GM12878 (cell line): ENCODE data around the gene DDX54. TPM values are rescaled to one million over a fixed set of nuclear protein-coding genes. Genes with fewer than 3 reads are reported as not detected.

Experiments
- ATAC-seq: fragments of 200-7000 bp; cut with Tn5 transposase; 3 replicates; pipeline ENCODE4 v1.9.1; 2020; ENCODE audit warnings: mild to moderate bottlenecking, moderate library complexity
- BruUV-seq: library from RNA; stranded (reverse); fragments of 400-500 nt; replicated peaks from 2 replicates; lab custom pipeline; 2021; lab: Mats Ljungman, UMichigan
- CTCF ChIA-PET: fragments of 300-600 bp; sonication (Branson Sonifier 250); formaldehyde crosslinking; extraction: SDS; loops from one replicate; lab custom pipeline; 2021; ENCODE audit warnings: inconsistent platforms; lab: Yijun Ruan, JAX
- POLR2A ChIA-PET: fragments of 350-600 bp; formaldehyde crosslinking; extraction: SDS; loops from one replicate; lab custom pipeline; 2021; ENCODE audit warnings: inconsistent platforms; lab: Charles Lee
- RAD21 ChIA-PET: fragments of 300-600 bp; sonication (Branson Sonifier 250); formaldehyde crosslinking; loops from one replicate; lab custom pipeline; 2023; ENCODE audit warnings: antibody characterized with exemption; ENCODE audit not compliant: unreplicated experiment; lab: Charles Lee
- SMC1A ChIA-PET: fragments of 300-600 bp; sonication (Branson Sonifier 250); formaldehyde crosslinking; loops from one replicate; lab custom pipeline; 2023; ENCODE audit not compliant: unreplicated experiment, uncharacterized antibody; lab: Charles Lee
- DNase-seq: peaks from one replicate; pipeline ENCODE4 v3.0.0-alpha.2; 2011; ENCODE audit warnings: low read depth, low spot score
- FAIRE-seq: peaks from 3 replicates; lab custom pipeline; 2011; peaks lifted over from hg19 to GRCh38; lab: Jason Lieb, UNC
- H2AFZ ChIP-seq: 2 replicates; pipeline ENCODE4 v1.6.0; 2011; ENCODE audit warnings: low read depth, low read length, control low read depth; ENCODE audit not compliant: control insufficient read depth
- H3K27ac ChIP-seq: 2 replicates; pipeline ENCODE4 v1.5.1; 2011; ENCODE audit warnings: control low read depth; ENCODE audit not compliant: control insufficient read depth, insufficient read depth
- H3K27me3 ChIP-seq, 2 experiments: replicated peaks in 1 of 2; 2 replicates each; pipeline versions ENCODE4 v1.6.0 to v1.6.1; 2011; ENCODE audit warnings: low read length in 1 of 2; ENCODE audit not compliant: control insufficient read depth in 2 of 2, insufficient read depth in 2 of 2
- H3K36me3 ChIP-seq, 2 experiments: 2 replicates each; pipeline ENCODE4 v1.5.1; 2011; ENCODE audit warnings: low read length in 1 of 2; ENCODE audit not compliant: control insufficient read depth in 2 of 2, insufficient read depth in 2 of 2
- H3K4me1 ChIP-seq: 2 replicates; pipeline ENCODE4 v1.6.1; 2011; ENCODE audit warnings: mild to moderate bottlenecking, low read length, moderate library complexity, mixed read lengths; ENCODE audit not compliant: control insufficient read depth, insufficient read depth
- H3K4me2 ChIP-seq: 2 replicates; pipeline ENCODE4 v1.6.0; 2011; ENCODE audit warnings: control low read depth; ENCODE audit not compliant: control insufficient read depth, insufficient read depth
- H3K4me3 ChIP-seq: fragments of 200-600 bp; sonication (generic); 2 replicates; pipeline ENCODE4 v1.5.1; 2016
- H3K79me2 ChIP-seq: 2 replicates; pipeline ENCODE4 v1.6.0; 2011; ENCODE audit warnings: low read length; ENCODE audit not compliant: control insufficient read depth, insufficient read depth
- H3K9ac ChIP-seq: 2 replicates; pipeline ENCODE4 v1.8.0; 2011; ENCODE audit warnings: low read length, control low read depth, mixed read lengths; ENCODE audit not compliant: control insufficient read depth, insufficient read depth
- H3K9me3 ChIP-seq: replicated peaks from 3 replicates; pipeline ENCODE4 v1.5.1; 2011; ENCODE audit warnings: mild to moderate bottlenecking, low read length; ENCODE audit not compliant: control insufficient read depth, insufficient read depth
- H4K20me1 ChIP-seq: 2 replicates; pipeline ENCODE4 v1.6.0; 2011; ENCODE audit not compliant: control insufficient read depth, insufficient read depth
- EED ChIP-seq: sonication (generic); IDR thresholded peaks from 2 replicates; pipeline ENCODE4 v1.6.1; 2016; ENCODE audit warnings: antibody characterized with exemption, low read depth
- NR2C1 ChIP-seq: fragments of 450-650 bp; IDR thresholded peaks from 2 replicates; pipeline ENCODE4 v1.6.1; 2017; ENCODE audit warnings: antibody characterized with exemption, mild to moderate bottlenecking, moderate library complexity
- RUNX3 ChIP-seq: IDR thresholded peaks from 2 replicates; pipeline ENCODE4 v1.6.1; 2012; ENCODE audit warnings: low read length, inconsistent platforms
- SRF ChIP-seq, 2 experiments: IDR thresholded peaks; 2 replicates each; pipeline ENCODE4 v1.6.1; 2011; ENCODE audit warnings: low read depth in 2 of 2, low read length in 2 of 2, mild to moderate bottlenecking in 1 of 2, moderate library complexity in 1 of 2
- WGBS: methylation state at CpG from one replicate; pipeline ENCODE4 v1.1.6; 2016; ENCODE audit warnings: low lambda C conversion rate; ENCODE audit not compliant: insufficient replicate concordance, insufficient coverage; ENCODE audit errors: missing lambda C conversion rate; 5-methylcytosine and 5-hydroxymethylcytosine counted together
- in situ Hi-C: fragments of 300-500 bp; cut with MboI; formaldehyde crosslinking; loops from 9 replicates; pipeline ENCODE4 v1.14.3; 2018; ENCODE audit warnings: mixed read lengths
- intact Hi-C: fragments of 100-400 bp; cut with micrococcal nuclease; formaldehyde crosslinking; loops from one replicate; pipeline ENCODE4 v1.14.2; 2022; ENCODE audit not compliant: unreplicated experiment
- polyA plus RNA-seq, 11 experiments: library from polyadenylated mRNA; depleted of rRNA in 4 of 11; unstranded in 6 of 11; stranded (reverse) in 5 of 11; fragments of >200 nt; fragmentation: Nextera tagmentation in 4 of 11; fragmentation: Illumina TruSeq in 1 of 11; extraction: Ambion mirVana in 4 of 11; extraction: Trizol in 1 of 11; gene quantifications; 1 replicate in 1 of 11; 2 replicates in 10 of 11; pipeline versions ENCODE4 v1.2.1 to v1.2.3, GENCODE V29; 2011 to 2016; ENCODE audit warnings: inconsistent platforms in 2 of 11, missing spikeins in 2 of 11, low read depth in 1 of 11
- total RNA-seq, 4 experiments: library from RNA; depleted of rRNA in 3 of 4; stranded (reverse); fragments of >200 nt in 3 of 4; fragmentation: Illumina TruSeq in 1 of 4; extraction: Trizol in 1 of 4; gene quantifications; 2 replicates each; pipeline versions ENCODE4 v1.2.1 to v1.2.3, GENCODE V29; 2013 to 2021
- TF ChIP-seq, protein P1 (sequence below): fragments of 450-650 bp; IDR thresholded peaks from 2 replicates; pipeline ENCODE4 v1.6.1; 2016; ENCODE audit warnings: mild to moderate bottlenecking
- TF ChIP-seq, protein P2 (sequence below): fragments of 450-650 bp; IDR thresholded peaks from 2 replicates; pipeline ENCODE4 v1.6.1; 2016; ENCODE audit warnings: mild to moderate bottlenecking, moderate library complexity, borderline replicate concordance

The DDX54 gene
- total and polyA plus RNA-seq, 10 of the 15 experiments (the other 5 are each of a cell fraction or from before 2014, with no cell fraction given): 1.9 to 115 (median 56.3) TPM

DNA sequence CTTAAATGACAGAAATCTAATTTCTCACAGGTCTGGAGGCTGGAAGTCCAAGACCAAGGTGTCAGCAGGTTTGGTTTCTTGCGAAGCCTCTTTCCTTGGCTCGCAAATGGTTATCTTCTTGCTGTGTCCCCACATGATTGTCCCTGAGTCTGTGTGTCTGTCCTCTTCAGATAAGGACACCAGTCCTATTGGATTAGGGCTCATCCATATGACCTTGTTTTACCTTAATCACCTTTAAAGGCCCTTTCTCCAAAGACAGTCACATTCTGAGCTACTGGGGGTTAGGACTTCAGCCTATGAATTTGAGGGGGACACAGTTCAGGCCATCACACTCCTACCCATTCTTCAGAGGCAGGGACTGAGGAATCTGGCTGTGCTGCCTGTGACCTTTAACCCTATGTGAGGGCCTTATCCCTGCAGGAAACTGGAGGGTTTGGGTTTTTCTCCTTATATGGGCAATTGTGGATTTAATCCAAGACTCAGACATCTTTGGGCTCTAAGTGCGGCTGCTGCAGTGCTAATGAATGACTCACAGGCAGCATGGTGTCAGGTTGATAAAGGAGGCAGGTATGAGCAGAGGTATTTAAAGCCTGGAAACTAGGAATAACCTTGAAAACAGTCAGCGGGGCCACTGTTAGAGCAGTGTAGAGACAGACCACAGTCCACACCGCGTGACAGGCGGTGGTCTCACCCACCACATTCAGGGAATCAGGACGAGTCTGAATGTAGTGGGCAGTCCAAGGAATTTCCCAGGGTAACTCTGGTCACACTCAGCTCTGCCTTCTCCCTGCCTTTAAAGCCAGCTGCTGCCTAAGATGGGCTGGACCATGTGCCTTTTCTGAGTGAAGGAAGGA is 46.2 kb upstream of the DDX54 start:
- H3K4me1 ChIP-seq: peaks cover 66% of the 10 kb centered on the region
- ATAC-seq: no peak

More for the DNA sequence above, 46.2 kb upstream of the DDX54 start:
- WGBS: 77% methylated on average over 8 of the region's 8 CpGs
- no peaks in the 10 kb centered on the region for H4K20me1 ChIP-seq
- intact Hi-C loops: loop anchor here (2.0 kb wide), 1 partner anchor 35 kb away; no protein-coding TSS in a partner anchor
- no peaks in the 10 kb centered on the region for H3K9me3 ChIP-seq
- FAIRE-seq (no peak), DNase-seq (no peak)
- POLR2A ChIA-PET: interaction anchor here (1.0 to 7.6 kb wide), 6 partner anchors 9 to 45 kb away, joined by 3 to 74 read pairs (median 8); partner anchors contain the start of genes DDX54, RITA1 and TPCN1
- no peak overlapping the region for H3K4me3 ChIP-seq
- in situ Hi-C loops: no loop called here
- peaks cover 8% of the 10 kb centered on the region for H3K79me2 ChIP-seq
- no TSS peak for BruUV-seq
- SMC1A ChIA-PET: interaction anchor here (1.6 to 15.7 kb wide), 8 partner anchors 8 to 45 kb away, joined by 4 to 237 read pairs (median 21); partner anchors contain the start of genes DDX54, RITA1 and TPCN1
- peaks cover 9 to 37% of the 10 kb centered on the region in 2 experiments for H3K36me3 ChIP-seq
- H2AFZ ChIP-seq: no peak overlapping the region
- peak overlapping the region; percentile 7; the same call in 1 of the 2 replicates for H3K9ac ChIP-seq
- no peaks in the 10 kb centered on the region for H3K27me3 ChIP-seq
- CTCF ChIA-PET: interaction anchor here (0.8 to 3.1 kb wide), 4 partner anchors 27 to 194 kb away, joined by 3 to 10 read pairs (median 6); no protein-coding TSS in a partner anchor
- TF ChIP-seq, protein P1, sequence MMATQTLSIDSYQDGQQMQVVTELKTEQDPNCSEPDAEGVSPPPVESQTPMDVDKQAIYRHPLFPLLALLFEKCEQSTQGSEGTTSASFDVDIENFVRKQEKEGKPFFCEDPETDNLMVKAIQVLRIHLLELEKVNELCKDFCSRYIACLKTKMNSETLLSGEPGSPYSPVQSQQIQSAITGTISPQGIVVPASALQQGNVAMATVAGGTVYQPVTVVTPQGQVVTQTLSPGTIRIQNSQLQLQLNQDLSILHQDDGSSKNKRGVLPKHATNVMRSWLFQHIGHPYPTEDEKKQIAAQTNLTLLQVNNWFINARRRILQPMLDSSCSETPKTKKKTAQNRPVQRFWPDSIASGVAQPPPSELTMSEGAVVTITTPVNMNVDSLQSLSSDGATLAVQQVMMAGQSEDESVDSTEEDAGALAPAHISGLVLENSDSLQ: no peak
- TF ChIP-seq NR2C1: peak; percentile 40; the same call in 1 of the 2 replicates
- TF ChIP-seq RUNX3: peak; percentile 45; the same call in 1 of the 2 replicates
- peak; percentile 40 for TF ChIP-seq EED
- TF ChIP-seq SRF (IDR thresholded peaks at IDR 0.05; ENCODE audit: low read depth in 2 of 2, low read length in 2 of 2): peak in 1 of 2 experiments; percentile 67; a peak in 2 of 4 replicates
- TF ChIP-seq, protein P2, sequence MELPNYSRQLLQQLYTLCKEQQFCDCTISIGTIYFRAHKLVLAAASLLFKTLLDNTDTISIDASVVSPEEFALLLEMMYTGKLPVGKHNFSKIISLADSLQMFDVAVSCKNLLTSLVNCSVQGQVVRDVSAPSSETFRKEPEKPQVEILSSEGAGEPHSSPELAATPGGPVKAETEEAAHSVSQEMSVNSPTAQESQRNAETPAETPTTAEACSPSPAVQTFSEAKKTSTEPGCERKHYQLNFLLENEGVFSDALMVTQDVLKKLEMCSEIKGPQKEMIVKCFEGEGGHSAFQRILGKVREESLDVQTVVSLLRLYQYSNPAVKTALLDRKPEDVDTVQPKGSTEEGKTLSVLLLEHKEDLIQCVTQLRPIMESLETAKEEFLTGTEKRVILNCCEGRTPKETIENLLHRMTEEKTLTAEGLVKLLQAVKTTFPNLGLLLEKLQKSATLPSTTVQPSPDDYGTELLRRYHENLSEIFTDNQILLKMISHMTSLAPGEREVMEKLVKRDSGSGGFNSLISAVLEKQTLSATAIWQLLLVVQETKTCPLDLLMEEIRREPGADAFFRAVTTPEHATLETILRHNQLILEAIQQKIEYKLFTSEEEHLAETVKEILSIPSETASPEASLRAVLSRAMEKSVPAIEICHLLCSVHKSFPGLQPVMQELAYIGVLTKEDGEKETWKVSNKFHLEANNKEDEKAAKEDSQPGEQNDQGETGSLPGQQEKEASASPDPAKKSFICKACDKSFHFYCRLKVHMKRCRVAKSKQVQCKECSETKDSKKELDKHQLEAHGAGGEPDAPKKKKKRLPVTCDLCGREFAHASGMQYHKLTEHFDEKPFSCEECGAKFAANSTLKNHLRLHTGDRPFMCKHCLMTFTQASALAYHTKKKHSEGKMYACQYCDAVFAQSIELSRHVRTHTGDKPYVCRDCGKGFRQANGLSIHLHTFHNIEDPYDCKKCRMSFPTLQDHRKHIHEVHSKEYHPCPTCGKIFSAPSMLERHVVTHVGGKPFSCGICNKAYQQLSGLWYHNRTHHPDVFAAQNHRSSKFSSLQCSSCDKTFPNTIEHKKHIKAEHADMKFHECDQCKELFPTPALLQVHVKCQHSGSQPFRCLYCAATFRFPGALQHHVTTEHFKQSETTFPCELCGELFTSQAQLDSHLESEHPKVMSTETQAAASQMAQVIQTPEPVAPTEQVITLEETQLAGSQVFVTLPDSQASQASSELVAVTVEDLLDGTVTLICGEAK: no peak
- TF ChIP-seq, all 136 proteins: peak for 4
- Histone ChIP-seq H3K4me2 (no peak overlapping the region), H3K27ac (peak overlapping the region; percentile 97)
- RAD21 ChIA-PET: interaction anchor here (0.6 to 6.6 kb wide), 9 partner anchors 9 to 1134 kb away, joined by 3 to 47 read pairs (median 6); partner anchors contain the start of genes DDX54 and TPCN1
